ENCODE measurements around the gene ZFP92.

The ZFP92 gene

GRCh38 chrX:153409414-153410101 lies 1.7 kb upstream of the ZFP92 start:
- DNase-seq = no peak

- no peak for DNase-seq
Measured at GRCh38 chrX:153410373-153410772, 899 bp upstream of the ZFP92 start.

GRCh38 chrX:153410888-153411254 lies 401 bp upstream of the ZFP92 start:
- no peak for DNase-seq

GRCh38 chrX:153411988-153412574 lies 809 bp downstream of the ZFP92 start:
- no peak for DNase-seq

GRCh38 chrX:153412746-153413720 lies 1.8 kb downstream of the ZFP92 start:
- DNase-seq = no peak

- DNase-seq = no peak
Measured at GRCh38 chrX:153413731-153414130, 2.5 kb downstream of the ZFP92 start.

- no peak for DNase-seq
Measured at GRCh38 chrX:153414856-153415510, 3.7 kb downstream of the ZFP92 start.

GRCh38 chrX:153416781-153417450 lies 5.6 kb downstream of the ZFP92 start:
- no peak for DNase-seq

GRCh38 chrX:153417637-153418036 lies 6.4 kb downstream of the ZFP92 start:
- no peak for DNase-seq

- no peak for DNase-seq
Measured at GRCh38 chrX:153420851-153421599, 9.8 kb downstream of the ZFP92 start.

GRCh38 chrX:153421856-153422255 lies 10.6 kb downstream of the ZFP92 start:
- DNase-seq = no peak

GRCh38 chrX:153423652-153424051 lies 12.4 kb downstream of the ZFP92 start:
- no peak for DNase-seq

GRCh38 chrX:153426204-153426603 lies 14.9 kb downstream of the ZFP92 start:
- DNase-seq = no peak

GRCh38 chrX:153430796-153431195 lies 19.5 kb downstream of the ZFP92 start:
- DNase-seq = no peak

- no peak for DNase-seq
Measured at GRCh38 chrX:153433161-153433680, 21.9 kb downstream of the ZFP92 start.

- no peak for DNase-seq
Measured at GRCh38 chrX:153433781-153434285, 22.6 kb downstream of the ZFP92 start.

- no peak for DNase-seq
Measured at GRCh38 chrX:153434801-153435200, 23.5 kb downstream of the ZFP92 start.

GRCh38 chrX:153435845-153436244 lies 24.6 kb downstream of the ZFP92 start:
- no peak for DNase-seq

GRCh38 chrX:153438532-153438931 lies 27.3 kb downstream of the ZFP92 start:
- no peak for DNase-seq

- no peak for DNase-seq
Measured at GRCh38 chrX:153439977-153440376, 28.7 kb downstream of the ZFP92 start.

GRCh38 chrX:153440556-153441135 lies 29.4 kb downstream of the ZFP92 start:
- DNase-seq = no peak
